ENCODE data around the gene XPC. TPM values are rescaled to one million over a fixed set of nuclear protein-coding genes. Genes with fewer than 3 reads are reported as not detected.
"Not testable (repeated sequence)": the region's sequence is repeated elsewhere in the genome, so short reads cannot be mapped to it uniquely, and the experiment has no call there.

XPC gene
- 10 to 100 TPM; 33.2 to 34.9 TPM for total RNA-seq

DNA sequence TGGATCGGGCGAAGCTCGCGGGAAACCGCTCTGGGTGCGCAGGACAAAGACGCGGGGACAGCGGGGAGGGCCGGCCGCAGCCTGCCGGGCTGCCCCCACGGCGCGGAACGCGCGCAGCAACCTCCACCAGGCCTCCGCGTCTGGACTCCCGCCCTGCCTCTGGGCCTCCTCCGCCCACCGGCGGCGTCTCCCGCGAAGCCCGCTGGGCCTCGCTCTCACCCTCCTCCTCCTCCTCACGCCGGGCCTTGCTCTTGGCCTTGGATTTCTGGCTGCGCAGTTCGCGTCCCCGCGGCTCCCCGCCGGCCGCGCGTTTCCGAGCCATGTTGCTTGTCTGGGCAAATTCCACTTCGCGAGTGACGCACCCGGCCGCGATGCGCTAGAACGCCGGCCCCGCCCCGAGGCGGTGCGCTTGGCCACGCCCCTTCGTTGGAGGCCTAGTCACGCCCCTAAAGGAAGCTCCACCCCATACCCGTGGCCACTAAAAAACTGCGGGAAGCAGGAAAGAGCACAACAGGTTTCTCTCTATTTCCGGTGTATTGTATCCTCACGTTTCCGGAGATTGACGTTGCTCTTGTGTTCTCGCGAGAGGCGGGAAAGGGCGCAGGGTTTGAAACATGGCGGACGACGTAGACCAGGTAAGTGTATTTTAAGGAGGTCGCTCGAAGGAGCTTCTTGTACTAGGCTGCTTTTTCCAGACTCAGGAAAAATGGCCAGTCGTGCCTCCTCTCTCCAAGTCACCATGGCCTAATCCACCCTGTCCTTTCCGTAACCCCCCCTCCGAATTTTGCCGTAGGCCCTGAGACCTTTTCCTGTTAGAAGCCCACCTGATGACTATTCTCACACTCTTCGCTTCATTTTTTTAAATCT lies at the start of gene XPC, which contains the start of gene LSM3:
TSS of gene XPC (minus strand) at position 355 of the 867 bp plus-strand sequence. CDS start at position 322, 33 bp downstream.
TSS of gene LSM3 (plus strand) at position 571 of the 867 bp plus-strand sequence. CDS start at position 615, 44 bp downstream.
- 1% methylated on average over 28 to 77 of the region's 78 CpGs for WGBS, 2 donors
- Histone ChIP-seq H3K36me3 (replicated peaks in 1 of 2; ENCODE audit: insufficient read depth in 1 of 2, low read depth in 2 of 2) (peaks cover 0 to 2% of the 10 kb centered on the region in 2 donors), H3K4me1 (peaks cover 41% of the 10 kb centered on the region)

DNA sequence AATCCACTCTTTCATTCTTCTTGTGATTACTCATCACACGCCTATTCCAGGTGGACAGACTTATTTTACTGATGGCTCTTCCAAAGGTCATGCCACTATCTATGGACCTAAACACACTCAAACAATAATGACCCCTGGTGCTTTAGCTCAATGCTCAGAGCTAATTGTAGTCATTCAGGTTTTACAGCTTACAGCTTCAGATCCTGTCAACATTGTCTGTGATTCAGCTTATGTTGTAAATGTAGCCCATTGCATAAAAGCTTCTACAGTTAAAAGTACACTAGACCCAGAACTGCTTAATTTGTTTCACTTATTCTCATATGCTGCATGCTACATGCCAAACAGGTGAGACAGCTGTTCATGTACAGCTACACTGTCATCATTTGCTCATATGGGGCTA lies 49.5 kb upstream of the XPC start:
- Histone ChIP-seq H3K27me3 (no peaks in the 10 kb centered on the region), H3K4me3 (no peak overlapping the region), H3K36me3 (replicated peaks in 1 of 2; ENCODE audit: insufficient read depth in 1 of 2, low read depth in 2 of 2) (no peaks in the 10 kb centered on the region), H3K9me3 (no peaks in the 10 kb centered on the region), H3K27ac (no peak overlapping the region), H3K4me1 (no peaks in the 10 kb centered on the region)
- 76 to 100% methylated on average over 1 of the region's 1 CpG for WGBS, 2 donors
- TF ChIP-seq, protein P1, sequence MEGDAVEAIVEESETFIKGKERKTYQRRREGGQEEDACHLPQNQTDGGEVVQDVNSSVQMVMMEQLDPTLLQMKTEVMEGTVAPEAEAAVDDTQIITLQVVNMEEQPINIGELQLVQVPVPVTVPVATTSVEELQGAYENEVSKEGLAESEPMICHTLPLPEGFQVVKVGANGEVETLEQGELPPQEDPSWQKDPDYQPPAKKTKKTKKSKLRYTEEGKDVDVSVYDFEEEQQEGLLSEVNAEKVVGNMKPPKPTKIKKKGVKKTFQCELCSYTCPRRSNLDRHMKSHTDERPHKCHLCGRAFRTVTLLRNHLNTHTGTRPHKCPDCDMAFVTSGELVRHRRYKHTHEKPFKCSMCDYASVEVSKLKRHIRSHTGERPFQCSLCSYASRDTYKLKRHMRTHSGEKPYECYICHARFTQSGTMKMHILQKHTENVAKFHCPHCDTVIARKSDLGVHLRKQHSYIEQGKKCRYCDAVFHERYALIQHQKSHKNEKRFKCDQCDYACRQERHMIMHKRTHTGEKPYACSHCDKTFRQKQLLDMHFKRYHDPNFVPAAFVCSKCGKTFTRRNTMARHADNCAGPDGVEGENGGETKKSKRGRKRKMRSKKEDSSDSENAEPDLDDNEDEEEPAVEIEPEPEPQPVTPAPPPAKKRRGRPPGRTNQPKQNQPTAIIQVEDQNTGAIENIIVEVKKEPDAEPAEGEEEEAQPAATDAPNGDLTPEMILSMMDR (IDR thresholded peaks at IDR 0.05): no peak
- no peak for TF ChIP-seq POLR2A (IDR thresholded peaks at IDR 0.05)
- intact Hi-C loops (cut with DNase I): no loop called here
- DNase-seq (no peak), ATAC-seq (no peak)

More for the DNA sequence above, at the start of gene XPC, which contains the start of gene LSM3:
- peak; percentile 97 to 98 (median 97) for DNase-seq
- intact Hi-C loops (cut with DNase I): no loop called here
- peak within 1 kb of the TSS; percentile 80 to 94 (median 92) for H3K27ac ChIP-seq
- peak within 1 kb of the TSS; percentile 41 to 74 for H3K4me3 ChIP-seq
- peak; percentile 100 for ATAC-seq
- H3K9me3 ChIP-seq: no peaks in the 10 kb centered on the region
- TF ChIP-seq POLR2A (IDR thresholded peaks at IDR 0.05): peak; percentile 96 to 97 (median 97)
- TF ChIP-seq, protein P1 (IDR thresholded peaks at IDR 0.05): peak in 1 of 7 experiments; percentile 12
- no peaks in the 10 kb centered on the region for H3K27me3 ChIP-seq

DNA sequence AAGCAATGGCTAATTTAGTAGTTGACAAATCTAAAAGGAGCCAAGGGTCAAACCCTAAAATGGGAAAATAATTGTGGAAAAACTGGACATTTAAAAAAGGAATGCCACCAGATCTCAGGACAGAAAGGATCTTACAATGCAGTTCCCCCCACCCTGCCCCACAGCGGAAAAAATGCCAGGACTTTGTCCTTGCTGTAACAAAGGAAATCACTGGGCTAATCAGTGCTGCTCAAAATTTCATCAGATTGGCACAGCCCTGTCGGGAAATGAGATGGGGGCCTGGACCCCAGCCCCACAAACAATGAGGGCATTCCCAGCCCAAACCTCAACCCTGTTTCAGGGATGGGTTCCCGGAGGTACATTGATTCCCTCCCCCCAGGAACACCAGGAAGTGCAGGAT lies 48.0 kb upstream of the XPC start:
- H3K4me1 ChIP-seq; intact Hi-C loops (cut with DNase I); ATAC-seq; H3K9me3 ChIP-seq; DNase-seq; H3K36me3 ChIP-seq (replicated peaks in 1 of 2; ENCODE audit: insufficient read depth in 1 of 2, low read depth in 2 of 2); H3K4me3 ChIP-seq; H3K27me3 ChIP-seq; H3K27ac ChIP-seq: not testable (repeated sequence)
- WGBS, 2 donors: 21 to 34% methylated on average over 3 of the region's 3 CpGs

DNA sequence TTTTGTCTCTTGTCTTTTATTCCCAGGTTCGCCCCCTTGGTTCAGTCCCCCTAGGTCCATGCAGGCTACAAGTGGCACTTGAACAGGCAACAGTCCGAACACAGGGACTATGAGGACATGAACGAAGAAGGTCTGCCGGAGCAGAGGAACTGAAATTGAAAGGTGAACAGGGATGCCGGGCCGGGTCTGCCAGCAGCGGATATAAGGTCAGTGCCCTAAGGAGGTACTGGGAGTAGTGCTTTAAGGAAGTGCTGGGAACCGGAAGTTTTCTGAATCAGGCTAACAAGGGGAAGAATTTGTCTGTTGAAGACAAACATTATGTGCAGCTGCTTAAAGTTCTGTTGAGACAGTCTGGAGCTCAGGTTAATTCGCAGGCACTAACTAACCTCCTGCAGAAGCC lies 47.0 kb upstream of the XPC start:
- Histone ChIP-seq H3K27me3 (no peaks in the 10 kb centered on the region), H3K36me3 (replicated peaks in 1 of 2; ENCODE audit: insufficient read depth in 1 of 2, low read depth in 2 of 2) (no peaks in the 10 kb centered on the region), H3K9me3 (no peaks in the 10 kb centered on the region), H3K4me1 (no peaks in the 10 kb centered on the region), H3K27ac (no peak overlapping the region), H3K4me3 (no peak overlapping the region)
- 67 to 71% methylated on average over 9 of the region's 9 CpGs for WGBS, 2 donors
- ATAC-seq (no peak), DNase-seq (no peak)
- intact Hi-C loops (cut with DNase I): no loop called here
- TF ChIP-seq, protein P1 (IDR thresholded peaks at IDR 0.05): no peak
- no peak for TF ChIP-seq POLR2A (IDR thresholded peaks at IDR 0.05)

DNA sequence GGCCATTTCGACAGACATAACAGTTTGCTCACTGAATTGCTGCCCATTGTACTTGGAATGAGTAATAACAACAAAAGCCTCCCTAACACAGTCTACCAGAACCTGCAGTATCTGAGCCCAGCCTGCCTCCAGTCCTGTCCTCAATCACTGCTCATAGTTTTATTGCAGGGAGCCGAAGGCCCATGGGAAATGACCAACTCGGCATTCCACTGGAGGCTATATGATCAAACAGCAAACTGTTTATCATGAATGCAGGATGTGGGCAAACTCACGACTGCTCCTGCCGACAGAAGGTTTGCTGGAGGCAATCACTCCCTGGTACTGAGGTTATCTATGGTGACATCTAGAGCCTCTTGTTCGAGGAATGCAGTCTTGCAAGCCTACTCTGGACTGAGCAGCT lies 46.5 kb upstream of the XPC start:
- intact Hi-C loops (cut with DNase I): no loop called here
- Histone ChIP-seq H3K27ac (no peak overlapping the region), H3K36me3 (replicated peaks in 1 of 2; ENCODE audit: insufficient read depth in 1 of 2, low read depth in 2 of 2) (no peaks in the 10 kb centered on the region), H3K4me3 (no peak overlapping the region), H3K9me3 (no peaks in the 10 kb centered on the region), H3K4me1 (no peaks in the 10 kb centered on the region), H3K27me3 (no peaks in the 10 kb centered on the region)
- ATAC-seq (no peak), DNase-seq (no peak)
- TF ChIP-seq POLR2A (IDR thresholded peaks at IDR 0.05): no peak
- TF ChIP-seq, protein P1 (IDR thresholded peaks at IDR 0.05): no peak
- WGBS, 2 donors: 47 to 64% methylated on average over 6 of the region's 6 CpGs
